PC-9 (cell line): ENCODE data around the gene FGF10. TPM values are rescaled to one million over a fixed set of nuclear protein-coding genes. Genes with fewer than 3 reads are reported as not detected.

Experiments used
- BruUV-seq: library from RNA; stranded (reverse); fragments of 400-500 nt; replicated peaks from 2 replicates; lab custom pipeline; 2021; lab: Mats Ljungman, UMichigan
- CTCF ChIA-PET: fragments of 300-600 bp; sonication (Branson Sonifier 250); formaldehyde crosslinking; loops from one replicate; lab custom pipeline; 2022; ENCODE audit warnings: antibody characterized with exemption; lab: Charles Lee
- POLR2A ChIA-PET: fragments of 300-600 bp; sonication (Branson Sonifier 250); formaldehyde crosslinking; loops from one replicate; lab custom pipeline; 2022; ENCODE audit warnings: antibody characterized with exemption; ENCODE audit not compliant: unreplicated experiment; lab: Charles Lee
- DNase-seq, 2 experiments: peaks; one replicate each; pipeline versions ENCODE4 v3.0.0 to v3.0.0-alpha.2; 2015 to 2022; ENCODE audit warnings: mixed read lengths in 1 of 2
- H2AFZ ChIP-seq: fragments of 200-600 bp; sonication (generic); 2 replicates; pipeline ENCODE4 v1.8.1; 2017; ENCODE audit warnings: antibody characterized with exemption
- H3F3A ChIP-seq: fragments of 200-600 bp; sonication (generic); 2 replicates; pipeline ENCODE4 v1.8.1; 2017; ENCODE audit warnings: antibody characterized with exemption, mild to moderate bottlenecking, low read depth; ENCODE audit not compliant: insufficient read depth
- H3K27ac ChIP-seq: fragments of 200-600 bp; sonication (generic); 2 replicates; pipeline ENCODE4 v1.6.1; 2016; ENCODE audit warnings: mixed run types
- H3K27me3 ChIP-seq: fragments of 200-600 bp; sonication (generic); 2 replicates; pipeline ENCODE4 v1.6.1; 2016; ENCODE audit warnings: low read depth, mixed run types; ENCODE audit not compliant: insufficient read depth
- H3K36me3 ChIP-seq: fragments of 200-600 bp; sonication (generic); 2 replicates; pipeline ENCODE4 v1.6.1; 2016; ENCODE audit warnings: low read depth, mixed run types
- H3K4me1 ChIP-seq: fragments of 200-600 bp; sonication (generic); replicated peaks from 2 replicates; pipeline ENCODE4 v1.6.1; 2016; ENCODE audit warnings: mixed run types; ENCODE audit not compliant: insufficient read depth
- H3K4me2 ChIP-seq: fragments of 200-600 bp; sonication (generic); 2 replicates; pipeline ENCODE4 v1.6.1; 2017; ENCODE audit warnings: mixed run types
- H3K4me3 ChIP-seq: fragments of 200-600 bp; sonication (generic); 2 replicates; pipeline ENCODE4 v1.6.1; 2016; ENCODE audit warnings: mixed run types
- H3K79me2 ChIP-seq: fragments of 200-600 bp; sonication (generic); 2 replicates; pipeline ENCODE4 v1.6.1; 2017; ENCODE audit warnings: low read depth, mixed run types
- H3K9me2 ChIP-seq: fragments of 200-600 bp; sonication (generic); 2 replicates; pipeline ENCODE4 v1.8.1; 2017; ENCODE audit warnings: mild to moderate bottlenecking; ENCODE audit not compliant: insufficient read depth
- H3K9me3 ChIP-seq: fragments of 200-600 bp; sonication (generic); 2 replicates; pipeline ENCODE4 v1.8.1; 2016; ENCODE audit warnings: low read depth; ENCODE audit not compliant: insufficient read depth
- H4K20me1 ChIP-seq: fragments of 200-600 bp; sonication (generic); 2 replicates; pipeline ENCODE4 v1.8.1; 2017; ENCODE audit not compliant: insufficient read depth
- CTCF ChIP-seq: fragments of 200-600 bp; sonication (generic); conservative IDR thresholded peaks from 2 replicates; pipeline ENCODE4 v1.6.1; 2017; ENCODE audit warnings: mixed run types, antibody characterized with exemption, mild to moderate bottlenecking, moderate library complexity
- EZH2 ChIP-seq: fragments of 200-600 bp; sonication (generic); IDR thresholded peaks from 2 replicates; pipeline ENCODE4 v1.8.0; 2017; ENCODE audit warnings: antibody characterized with exemption, low read depth
- intact Hi-C: fragments of 100-400 bp; cut with micrococcal nuclease; formaldehyde crosslinking; loops from one replicate; pipeline ENCODE4 v1.10.0; 2022; ENCODE audit not compliant: unreplicated experiment
- total RNA-seq: library from RNA; stranded (reverse); gene quantifications from 2 replicates; pipeline ENCODE4 v1.2.3, GENCODE V29; 2021

Gene FGF10
- total RNA-seq, 1 experiment from 2014 or later = not detected

GRCh38 chr5:44275908-44276307 is 113.3 kb downstream of the FGF10 start:
- no peaks in the 10 kb centered on the region for H3K9me2 ChIP-seq
- intact Hi-C loops = no loop called here

DNA sequence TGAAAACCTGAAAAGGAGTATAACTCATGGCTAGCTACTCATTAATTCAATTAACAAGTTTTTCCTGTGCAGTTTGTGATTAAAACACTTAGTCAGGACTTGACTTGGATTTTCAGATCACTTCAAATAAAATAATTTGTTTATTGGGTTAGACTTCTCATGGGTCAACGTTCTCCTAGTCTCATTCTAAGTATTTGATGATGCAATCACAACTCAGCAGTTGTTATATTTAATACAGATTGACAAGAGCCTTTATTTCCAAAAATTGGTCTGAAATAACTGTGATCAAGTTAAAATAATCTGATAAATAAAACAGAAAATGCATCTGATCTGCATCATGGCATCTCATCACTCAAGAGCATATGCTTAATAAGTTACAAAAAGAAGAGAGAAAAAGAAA is 113.9 kb downstream of the FGF10 start:
- H3K9me2 ChIP-seq = no peaks in the 10 kb centered on the region
- no peaks in the 10 kb centered on the region for H3F3A ChIP-seq
- H4K20me1 ChIP-seq = 0 out of 2 replicates have a peak, but pooled peaks cover 3% of the 10 kb centered on the region
- ChIA-PET POLR2A (no interaction called here), CTCF (no interaction called here)
- H3K79me2 ChIP-seq = no peaks in the 10 kb centered on the region
- no peaks in the 10 kb centered on the region for H3K4me1 ChIP-seq
- no peak overlapping the region for H2AFZ ChIP-seq
- BruUV-seq = no TSS peak
- no peaks in the 10 kb centered on the region for H3K36me3 ChIP-seq
- H3K4me2 ChIP-seq = no peak overlapping the region
- no peak for DNase-seq
- H3K27ac ChIP-seq = no peak overlapping the region
- no peaks in the 10 kb centered on the region for H3K9me3 ChIP-seq
- H3K4me3 ChIP-seq = no peak overlapping the region
- TF ChIP-seq EZH2 (no peak), CTCF (no peak)
- no peaks in the 10 kb centered on the region for H3K27me3 ChIP-seq
- intact Hi-C loops = no loop called here

More at GRCh38 chr5:44275908-44276307, 113.3 kb downstream of the FGF10 start:
- H3K4me1 ChIP-seq = no peaks in the 10 kb centered on the region
- TF ChIP-seq CTCF = no peak
- no peak for TF ChIP-seq EZH2
- H3K4me3 ChIP-seq = no peak overlapping the region
- no peaks in the 10 kb centered on the region for H3K9me3 ChIP-seq
- H3K27me3 ChIP-seq = no peaks in the 10 kb centered on the region
- no peak overlapping the region for H3K27ac ChIP-seq
- DNase-seq = no peak
- no peaks in the 10 kb centered on the region for H3K79me2 ChIP-seq
- CTCF ChIA-PET = no interaction called here
- POLR2A ChIA-PET = no interaction called here
- H4K20me1 ChIP-seq = 0 out of 2 replicates have a peak, but pooled peaks cover 3% of the 10 kb centered on the region
- no peak overlapping the region for H3K4me2 ChIP-seq
- no peaks in the 10 kb centered on the region for H3F3A ChIP-seq
- no TSS peak for BruUV-seq
- H3K36me3 ChIP-seq = no peaks in the 10 kb centered on the region
- H2AFZ ChIP-seq = no peak overlapping the region

- POLR2A ChIA-PET = no interaction called here
- no TSS peak for BruUV-seq
- CTCF ChIA-PET = no interaction called here
These were observed 121.3 kb downstream of the FGF10 start for GRCh38 chr5:44267909-44268308.

More at GRCh38 chr5:44267909-44268308, 121.3 kb downstream of the FGF10 start:
- no peak for DNase-seq
- no peaks in the 10 kb centered on the region for H3K9me2 ChIP-seq
- H3K36me3 ChIP-seq = no peaks in the 10 kb centered on the region
- no peaks in the 10 kb centered on the region for H3K79me2 ChIP-seq
- intact Hi-C loops = no loop called here
- no peaks in the 10 kb centered on the region for H3K9me3 ChIP-seq
- no peak overlapping the region for H2AFZ ChIP-seq
- TF ChIP-seq CTCF (no peak), EZH2 (no peak)
- H3K4me2 ChIP-seq = no peak overlapping the region
- no peaks in the 10 kb centered on the region for H3K27me3 ChIP-seq
- no peak overlapping the region for H3K4me3 ChIP-seq
- no peak overlapping the region for H3K27ac ChIP-seq
- H3F3A ChIP-seq = no peaks in the 10 kb centered on the region
- 0 out of 2 replicates have a peak, but pooled peaks cover 3% of the 10 kb centered on the region for H4K20me1 ChIP-seq
- H3K4me1 ChIP-seq = no peaks in the 10 kb centered on the region
